GM18505 (cell line): ENCODE measurements around the gene ADRA2A.

ENCODE experiments used
- ATAC-seq: cut with Tn5 transposase; IDR thresholded peaks from one replicate; pipeline ENCODE4 v1.9.1; 2021; ENCODE audit not compliant: unreplicated experiment
- POLR2A ChIP-seq: IDR thresholded peaks from 4 replicates; pipeline ENCODE4 v1.6.1; 2011; ENCODE audit warnings: borderline replicate concordance; ENCODE audit not compliant: insufficient read depth, insufficient read length; ENCODE audit errors: extremely low read depth

The ADRA2A gene

GRCh38 chr10:111123883-111124282 is 47.1 kb downstream of the ADRA2A start:
- TF ChIP-seq POLR2A = no peak
- ATAC-seq = no peak

- no peak for ATAC-seq
- no peak for TF ChIP-seq POLR2A
Observed at GRCh38 chr10:111125102-111125501, 48.3 kb downstream of the ADRA2A start.

GRCh38 chr10:111126077-111126476 is 49.2 kb downstream of the ADRA2A start:
- no peak for TF ChIP-seq POLR2A
- no peak for ATAC-seq

GRCh38 chr10:111127081-111127848 is 50.4 kb downstream of the ADRA2A start:
- ATAC-seq = no peak
- TF ChIP-seq POLR2A = no peak

- ATAC-seq = no peak
- no peak for TF ChIP-seq POLR2A
Observed at GRCh38 chr10:111128331-111129180, 51.7 kb downstream of the ADRA2A start.

GRCh38 chr10:111129363-111129762 is 52.5 kb downstream of the ADRA2A start:
- ATAC-seq = no peak
- no peak for TF ChIP-seq POLR2A

- ATAC-seq = no peak
Observed at GRCh38 chr10:111130471-111130870, 53.6 kb downstream of the ADRA2A start.

More at GRCh38 chr10:111130471-111130870, 53.6 kb downstream of the ADRA2A start:
- no peak for TF ChIP-seq POLR2A
